ENCODE measurements around the gene BAZ1A. TPM values are rescaled to one million over a fixed set of nuclear protein-coding genes. Genes with fewer than 3 reads are reported as not detected.

The BAZ1A gene
- total RNA-seq, 1 experiment from 2014 or later: 24.2 TPM

GRCh38 chr14:34796902-34797301 is 78.3 kb downstream of the BAZ1A start:
- Histone ChIP-seq H3K4me2 (ENCODE audit: low read length) (no peak overlapping the region), H2AFZ (ENCODE audit: low read depth, low read length, poor library complexity, severe bottlenecking) (no peak overlapping the region), H3K27ac (ENCODE audit: low read depth, low read length) (no peak overlapping the region), H3K27me3 (ENCODE audit: insufficient read depth, low read length) (no peaks in the 10 kb centered on the region), H3K9me2 (ENCODE audit: insufficient read depth) (no peaks in the 10 kb centered on the region), H3K9ac (ENCODE audit: low read length) (no peak overlapping the region), H3K36me3 (ENCODE audit: control insufficient read depth in 1 of 2, insufficient read depth in 2 of 2, low read length in 2 of 2) (peaks cover 13 to 26% of the 10 kb centered on the region in 2 experiments; a peak in 3 of 4 replicates), H3K9me3 (ENCODE audit: control insufficient read depth in 1 of 2, insufficient read depth in 1 of 2, low read depth in 1 of 2, low read length in 2 of 2) (no peaks in the 10 kb centered on the region), H3K79me2 (ENCODE audit: insufficient read depth, low read length) (no peaks in the 10 kb centered on the region), H3K4me3 (replicated peaks in 1 of 2; ENCODE audit: low read depth in 1 of 2, low read length in 2 of 2) (no peak overlapping the region), H3K4me1 (ENCODE audit: control insufficient read depth in 1 of 2, insufficient read depth in 2 of 2, low read length in 2 of 2) (no peaks in the 10 kb centered on the region), H4K20me1 (ENCODE audit: insufficient read depth) (no peaks in the 10 kb centered on the region)
- ChIA-PET CTCF (no interaction called here), RAD21 (ENCODE audit: low non-redundant PET in 1 of 2, low total read pairs in 2 of 2, uncharacterized antibody in 2 of 2, unreplicated experiment in 2 of 2) (no interaction called here), POLR2A (no interaction called here)
- intact Hi-C loops (cut with micrococcal nuclease): no loop called here
- TF ChIP-seq ELF1 (IDR thresholded peaks at IDR 0.05; ENCODE audit: borderline replicate concordance, low read depth): no peak
- no peak for TF ChIP-seq RAD21 (IDR thresholded peaks at IDR 0.05; ENCODE audit: low read depth)
- TF ChIP-seq SP1 (IDR thresholded peaks at IDR 0.05; ENCODE audit: low read depth): no peak
- TF ChIP-seq, protein P1, sequence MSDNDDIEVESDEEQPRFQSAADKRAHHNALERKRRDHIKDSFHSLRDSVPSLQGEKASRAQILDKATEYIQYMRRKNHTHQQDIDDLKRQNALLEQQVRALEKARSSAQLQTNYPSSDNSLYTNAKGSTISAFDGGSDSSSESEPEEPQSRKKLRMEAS (IDR thresholded peaks at IDR 0.05): no peak
- TF ChIP-seq YY1 (IDR thresholded peaks at IDR 0.05; ENCODE audit: extremely low read depth, insufficient replicate concordance, low read depth, low read length): no peak
- TF ChIP-seq POLR2AphosphoS5 (IDR thresholded peaks at IDR 0.05; ENCODE audit: low read depth, low read length): no peak
- no peak for TF ChIP-seq REST (IDR thresholded peaks at IDR 0.05; ENCODE audit: low read depth)
- no peak for TF ChIP-seq ZNF274 (IDR thresholded peaks at IDR 0.05; ENCODE audit: low read depth, low read length)
- no peak for TF ChIP-seq EZH2 (IDR thresholded peaks at IDR 0.05)
- no peak for TF ChIP-seq ZBTB33 (IDR thresholded peaks at IDR 0.05; ENCODE audit: extremely low read depth, insufficient replicate concordance, low read length)
- TF ChIP-seq SIN3A (IDR thresholded peaks at IDR 0.05; ENCODE audit: low read depth): no peak
- no peak for TF ChIP-seq TCF7L2 (IDR thresholded peaks at IDR 0.05; ENCODE audit: borderline replicate concordance, extremely low read depth, insufficient read depth, insufficient read length)
- TF ChIP-seq FOSL1 (IDR thresholded peaks at IDR 0.05; ENCODE audit: low read depth): no peak
- TF ChIP-seq JUND (IDR thresholded peaks at IDR 0.05): no peak
- no peak for TF ChIP-seq SRF (IDR thresholded peaks at IDR 0.05; ENCODE audit: low read depth)
- TF ChIP-seq, protein P2, sequence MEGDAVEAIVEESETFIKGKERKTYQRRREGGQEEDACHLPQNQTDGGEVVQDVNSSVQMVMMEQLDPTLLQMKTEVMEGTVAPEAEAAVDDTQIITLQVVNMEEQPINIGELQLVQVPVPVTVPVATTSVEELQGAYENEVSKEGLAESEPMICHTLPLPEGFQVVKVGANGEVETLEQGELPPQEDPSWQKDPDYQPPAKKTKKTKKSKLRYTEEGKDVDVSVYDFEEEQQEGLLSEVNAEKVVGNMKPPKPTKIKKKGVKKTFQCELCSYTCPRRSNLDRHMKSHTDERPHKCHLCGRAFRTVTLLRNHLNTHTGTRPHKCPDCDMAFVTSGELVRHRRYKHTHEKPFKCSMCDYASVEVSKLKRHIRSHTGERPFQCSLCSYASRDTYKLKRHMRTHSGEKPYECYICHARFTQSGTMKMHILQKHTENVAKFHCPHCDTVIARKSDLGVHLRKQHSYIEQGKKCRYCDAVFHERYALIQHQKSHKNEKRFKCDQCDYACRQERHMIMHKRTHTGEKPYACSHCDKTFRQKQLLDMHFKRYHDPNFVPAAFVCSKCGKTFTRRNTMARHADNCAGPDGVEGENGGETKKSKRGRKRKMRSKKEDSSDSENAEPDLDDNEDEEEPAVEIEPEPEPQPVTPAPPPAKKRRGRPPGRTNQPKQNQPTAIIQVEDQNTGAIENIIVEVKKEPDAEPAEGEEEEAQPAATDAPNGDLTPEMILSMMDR (IDR thresholded peaks at IDR 0.05 in 2 of 3, conservative IDR thresholded peaks at IDR 0.05 in 1 of 3; ENCODE audit: borderline replicate concordance in 1 of 3, insufficient read depth in 1 of 3, low read depth in 2 of 3, low read length in 2 of 3): no peak
- no peak for TF ChIP-seq CBX3 (IDR thresholded peaks at IDR 0.05; ENCODE audit: low read depth)
- no peak for TF ChIP-seq ATF3 (IDR thresholded peaks at IDR 0.05)
- no peak for ATAC-seq
- no peak for DNase-seq (ENCODE audit: low read depth, low spot score)
- BruUV-seq (replicated peaks): no TSS peak

Data from HCT116 (cell line).